GM21737 (cell line): ENCODE measurements around the gene ANLN.
"Not testable (repeated sequence)": the region's sequence is repeated elsewhere in the genome, so short reads cannot be mapped to it uniquely, and the experiment has no call there.

Source experiments
- ATAC-seq: cut with Tn5 transposase; IDR thresholded peaks from one replicate; pipeline ENCODE4 v1.9.1; 2021; ENCODE audit warnings: mild to moderate bottlenecking, moderate library complexity; ENCODE audit not compliant: unreplicated experiment

The ANLN gene

DNA sequence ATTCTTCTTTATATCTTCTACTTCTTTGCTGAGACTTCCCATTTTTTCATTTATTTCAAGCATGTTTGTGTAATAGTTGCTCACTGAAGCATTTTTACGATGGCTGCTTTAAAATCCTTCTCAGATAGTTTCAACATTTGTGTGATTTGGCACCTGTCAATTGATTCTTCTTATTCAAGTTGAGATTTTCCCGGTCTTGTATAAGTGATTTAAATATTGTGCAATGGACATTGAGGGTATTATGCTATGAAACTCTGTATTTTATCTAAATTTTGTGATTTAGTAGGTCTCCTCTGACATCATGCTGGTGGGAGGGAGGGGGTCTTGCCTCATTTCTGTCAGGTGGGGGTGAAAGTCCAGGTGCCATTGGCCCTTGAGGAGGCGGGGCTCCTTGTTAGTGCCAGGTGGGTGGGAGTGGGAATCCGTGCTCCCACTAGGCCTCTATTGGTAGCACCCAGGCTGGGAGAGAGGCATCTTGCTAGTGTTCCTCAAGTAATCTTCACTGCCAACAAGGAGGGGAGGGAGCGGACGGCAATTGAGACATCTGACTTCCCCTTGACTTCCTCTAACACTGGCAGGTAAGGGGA is 73.0 kb downstream of the ANLN start:
- ATAC-seq: no peak

DNA sequence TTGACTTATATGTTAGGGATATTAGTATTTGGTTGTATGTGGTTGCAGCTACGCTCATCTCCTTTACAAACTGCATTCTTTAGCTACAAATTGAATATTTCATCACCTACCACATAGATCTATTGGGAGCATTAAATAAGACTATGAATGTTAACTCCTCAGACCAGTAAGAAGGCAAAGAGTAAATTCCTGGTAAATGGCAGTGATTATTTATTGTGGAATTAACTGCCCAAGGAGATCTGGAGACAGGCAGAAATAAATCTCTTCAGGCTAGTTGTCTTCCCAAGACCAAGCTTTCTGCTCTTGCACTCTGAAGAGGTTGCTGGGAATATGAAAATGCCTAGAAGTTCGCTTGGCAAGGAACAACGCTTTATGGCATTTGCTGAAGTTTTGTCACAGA is 74.6 kb downstream of the ANLN start:
- ATAC-seq: no peak

DNA sequence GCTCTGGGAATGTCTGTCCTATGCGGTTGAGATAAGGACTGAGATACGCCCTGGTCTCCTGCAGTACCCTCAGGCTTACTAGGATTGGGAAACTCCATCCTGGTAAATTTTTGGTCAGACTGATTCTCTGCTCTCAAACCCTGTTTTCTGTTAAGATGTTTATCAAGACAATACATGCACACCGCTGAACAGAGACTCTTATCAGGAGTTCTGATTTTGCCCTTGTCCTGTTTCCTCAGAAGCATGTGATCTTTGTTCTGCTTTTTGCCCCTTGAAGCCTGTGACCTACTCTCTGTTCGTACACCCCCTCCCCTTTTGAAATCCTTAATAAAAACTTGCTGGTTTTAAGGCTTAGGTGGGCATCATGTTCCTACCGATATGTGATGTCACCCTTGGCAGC is 76.3 kb downstream of the ANLN start:
- ATAC-seq: not testable (repeated sequence)

- ATAC-seq: no peak
Observed at GRCh38 chr7:36468370-36469101, 78.9 kb downstream of the ANLN start.

DNA sequence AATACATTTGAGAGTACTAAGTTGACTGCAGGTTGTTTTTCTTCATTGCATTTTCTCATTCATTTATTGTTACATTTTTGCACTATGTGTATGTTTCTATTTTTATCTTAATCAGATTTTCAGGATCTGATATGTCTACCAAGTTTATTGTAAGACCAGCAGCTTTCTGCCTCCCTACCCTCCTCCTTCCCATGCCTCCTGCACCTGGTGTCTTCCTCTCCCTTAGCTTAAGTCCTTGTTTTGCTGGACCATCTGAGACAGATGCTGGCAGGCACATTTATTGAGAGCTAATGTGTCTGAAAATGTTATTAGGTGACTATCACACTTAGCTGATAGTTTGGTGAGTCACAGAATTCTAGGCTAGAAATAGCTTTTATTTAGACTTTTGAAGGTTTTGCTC is 79.6 kb downstream of the ANLN start:
- no peak for ATAC-seq

DNA sequence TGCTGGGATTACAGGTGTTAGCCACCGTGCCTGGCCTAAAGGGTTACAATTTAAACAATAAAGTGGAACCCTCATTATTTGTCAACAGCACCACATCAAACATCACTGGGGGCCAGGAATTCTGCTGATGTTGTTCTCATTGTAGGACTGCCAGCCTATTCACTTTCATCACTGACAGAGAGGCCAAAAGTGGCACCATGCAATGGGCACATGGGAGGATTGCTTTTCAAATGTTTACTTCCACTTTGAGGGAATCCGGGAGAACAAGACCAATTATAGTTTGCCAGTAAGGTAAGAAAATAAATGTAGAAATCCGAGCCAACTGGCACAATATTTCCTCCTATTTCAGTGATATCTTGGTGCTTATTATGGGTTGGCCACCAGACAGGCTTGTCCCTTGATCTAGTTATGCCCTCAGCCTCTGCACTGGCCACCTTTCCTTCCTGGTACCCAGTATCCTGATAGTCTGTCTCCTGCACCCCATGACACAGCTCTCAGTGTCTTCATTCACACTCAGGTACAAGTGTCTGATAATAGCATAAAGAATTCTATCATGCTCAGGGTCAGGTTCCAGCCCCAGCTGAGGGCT is 82.6 kb downstream of the ANLN start:
- ATAC-seq: no peak

DNA sequence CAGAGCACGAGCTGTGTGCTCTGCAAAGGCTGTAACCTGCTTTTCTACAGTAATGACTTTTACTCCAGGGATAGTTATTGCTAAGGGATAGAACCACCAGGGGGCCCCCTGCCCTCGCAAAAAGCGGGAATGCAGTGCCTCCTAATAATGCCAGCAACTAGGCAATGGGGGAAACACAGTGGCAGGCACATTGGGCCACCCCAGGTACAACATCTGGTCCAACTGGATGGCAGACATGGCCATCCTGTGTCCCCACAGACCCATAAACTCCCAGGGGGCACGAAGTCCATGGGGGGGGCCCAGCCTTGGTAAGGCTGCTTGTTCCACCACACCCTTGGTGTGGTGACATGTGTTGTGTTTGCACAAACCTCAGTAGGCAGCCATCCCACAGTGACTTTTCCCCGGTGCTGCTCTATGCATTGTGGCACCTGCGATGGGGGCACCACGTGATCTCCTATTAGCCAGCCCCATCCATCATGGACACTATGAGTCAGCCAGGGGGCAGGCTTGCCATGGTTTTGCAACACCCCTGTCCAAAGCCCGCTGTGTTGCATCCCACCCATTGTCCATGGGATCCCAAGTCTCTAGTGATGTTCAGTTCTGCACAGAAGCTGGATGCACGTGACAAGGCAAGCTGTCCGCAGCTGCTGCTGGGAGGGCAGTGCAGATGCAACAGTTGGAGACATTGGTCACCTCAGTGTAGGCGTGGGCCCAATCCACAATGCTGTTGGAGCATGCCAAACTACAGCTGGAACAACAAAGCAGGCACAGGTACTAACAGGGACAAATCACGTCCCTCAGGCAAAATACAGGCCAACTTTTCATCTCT is 84.0 kb downstream of the ANLN start:
- ATAC-seq: no peak

DNA sequence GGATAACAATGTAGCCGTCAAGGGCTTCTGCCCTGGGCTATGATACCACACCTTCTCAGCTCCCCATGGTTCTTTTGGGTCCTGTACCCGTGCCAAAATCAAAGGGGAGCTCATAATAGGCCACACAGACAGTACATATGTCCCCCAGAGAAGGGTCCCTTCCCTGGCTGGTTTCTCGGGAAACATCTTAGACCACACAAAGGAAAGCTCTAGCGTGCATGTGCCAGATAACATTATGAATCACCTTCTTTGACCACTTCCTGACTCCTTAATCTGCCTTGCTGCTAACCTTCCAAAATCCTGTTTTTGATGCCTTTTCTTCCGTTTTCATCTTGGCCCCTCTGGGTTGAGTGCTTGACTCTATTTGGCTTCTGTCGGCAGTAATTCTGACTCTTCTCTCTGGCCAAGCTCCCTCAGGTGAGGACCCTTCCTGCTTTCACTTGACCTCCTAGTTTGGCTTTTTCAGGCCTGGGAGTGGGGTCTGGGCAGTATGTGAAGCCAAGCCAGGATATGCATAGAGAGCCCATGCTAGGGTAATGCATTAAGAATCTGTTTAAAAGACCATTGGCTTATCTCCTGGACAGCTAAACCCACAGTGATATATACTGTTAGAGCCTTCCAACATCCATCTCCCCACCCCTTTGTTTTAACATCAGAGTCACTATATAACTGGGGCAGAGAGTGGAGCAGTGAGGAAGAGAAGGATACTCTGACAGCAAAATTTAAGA is 84.8 kb downstream of the ANLN start:
- no peak for ATAC-seq

- ATAC-seq: no peak
Observed at GRCh38 chr7:36475011-36475342, 85.3 kb downstream of the ANLN start.

- ATAC-seq: no peak
Observed at GRCh38 chr7:36475381-36475780, 85.7 kb downstream of the ANLN start.

- no peak for ATAC-seq
Observed at GRCh38 chr7:36478745-36479144, 89.1 kb downstream of the ANLN start.

DNA sequence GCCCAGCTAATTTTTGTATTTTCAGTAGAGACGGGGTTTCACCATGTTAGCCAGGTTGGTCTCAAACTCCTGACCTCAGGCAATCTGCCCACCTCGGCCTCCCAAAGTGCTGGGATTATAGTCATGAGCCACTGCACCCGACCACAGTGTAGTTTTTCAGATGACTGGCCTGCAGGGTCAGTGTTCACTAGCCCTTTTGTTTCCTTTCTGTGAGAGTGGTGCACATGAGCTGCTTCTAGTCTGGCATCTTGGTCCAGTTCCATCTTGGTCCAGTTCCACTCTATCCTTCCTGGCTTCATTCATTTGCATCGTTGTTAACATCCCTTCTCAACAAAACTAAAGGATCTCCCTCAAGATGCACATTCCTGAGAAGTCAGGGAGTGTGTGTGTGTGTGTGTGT is 94.2 kb downstream of the ANLN start:
- not testable (repeated sequence) for ATAC-seq

GRCh38 chr7:36484265-36484664 is 94.6 kb downstream of the ANLN start:
- ATAC-seq: no peak

- no peak for ATAC-seq
Observed at GRCh38 chr7:36486336-36486735, 96.7 kb downstream of the ANLN start.

DNA sequence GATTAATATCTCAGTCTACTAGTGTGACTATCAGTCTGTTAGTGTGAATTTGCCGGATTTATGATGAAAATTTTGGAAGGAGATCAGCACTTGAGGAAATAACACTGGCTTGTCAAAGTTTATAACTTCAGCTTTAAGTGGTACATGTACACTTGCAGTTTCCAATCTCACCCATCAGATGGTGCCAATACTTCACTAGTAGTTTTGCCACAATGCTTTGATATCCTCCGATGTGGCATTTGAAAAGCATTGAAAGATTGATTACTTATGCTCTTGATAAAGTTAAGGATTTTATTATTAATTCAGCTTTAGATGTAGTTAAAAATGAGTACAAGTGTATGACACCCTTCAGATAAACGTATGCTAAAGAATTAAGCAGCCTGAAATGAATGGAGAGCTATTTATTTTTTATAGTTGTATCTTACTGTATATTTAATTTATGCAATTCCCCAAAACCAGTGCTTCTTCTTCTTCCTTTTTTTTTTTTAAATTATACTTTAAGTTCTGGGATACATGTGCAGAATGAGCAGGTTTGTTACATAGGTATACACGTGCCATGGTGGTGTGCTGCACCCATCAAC is 98.2 kb downstream of the ANLN start:
- no peak for ATAC-seq

DNA sequence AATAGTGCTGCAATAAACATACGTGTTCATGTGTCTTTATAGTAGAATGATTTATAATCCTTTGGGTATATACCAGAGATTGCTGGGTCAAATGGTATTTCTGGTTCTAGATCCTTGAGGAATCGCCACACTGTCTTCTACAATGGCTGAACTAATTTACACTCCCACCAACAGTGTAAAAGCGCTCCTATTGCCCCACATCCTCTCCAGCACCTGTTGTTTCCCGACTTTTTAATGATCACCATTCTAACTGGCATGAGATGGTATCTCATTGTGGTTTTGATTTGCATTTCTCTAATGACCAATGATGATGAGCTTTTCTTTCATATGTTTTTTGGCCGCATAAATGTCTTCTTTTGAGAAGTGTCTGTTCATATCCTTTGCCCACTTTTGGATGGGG is 99.0 kb downstream of the ANLN start:
- not testable (repeated sequence) for ATAC-seq

GRCh38 chr7:36490419-36490830 is 100.8 kb downstream of the ANLN start:
- no peak for ATAC-seq

- no peak for ATAC-seq
Observed at GRCh38 chr7:36491317-36491716, 101.7 kb downstream of the ANLN start.

DNA sequence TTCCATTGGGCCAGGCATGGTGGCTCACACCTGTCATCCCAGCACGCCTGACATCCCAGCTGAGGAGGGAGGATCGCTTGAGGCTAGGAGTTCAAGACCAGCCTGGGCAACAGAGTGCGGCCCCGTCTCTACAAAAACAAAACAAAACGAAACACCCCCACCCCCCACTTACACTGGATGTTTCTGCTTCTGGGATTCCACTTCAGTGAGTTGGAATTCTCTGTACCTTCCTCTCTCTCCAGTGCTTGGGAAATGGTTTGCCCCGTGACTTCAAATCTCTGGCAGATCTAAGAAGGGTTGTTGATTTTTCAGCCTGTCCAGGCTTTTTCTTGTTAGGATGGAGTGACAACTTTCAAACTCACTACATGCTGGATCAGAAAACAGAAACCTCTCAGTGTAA is 106.9 kb downstream of the ANLN start:
- no peak for ATAC-seq

- ATAC-seq: not testable (repeated sequence)
Observed at GRCh38 chr7:36497176-36497575, 107.5 kb downstream of the ANLN start.

- ATAC-seq: no peak
Observed at GRCh38 chr7:36497775-36498174, 108.1 kb downstream of the ANLN start.
